VCaP (cell line): ENCODE results near the gene TMEM107.
"Not testable (repeated sequence)": the region's sequence is repeated elsewhere in the genome, so short reads cannot be mapped to it uniquely, and the experiment has no call there.

Source experiments
- H3K27ac ChIP-seq: fragments of 450-650 bp; 2 replicates; pipeline ENCODE4 v1.5.1; 2017
- TF ChIP-seq, protein P1 (sequence below): fragments of 450-650 bp; conservative IDR thresholded peaks from 2 replicates; pipeline ENCODE4 v1.5.1; 2017; ENCODE audit warnings: mild to moderate bottlenecking, moderate library complexity

TMEM107 gene

DNA sequence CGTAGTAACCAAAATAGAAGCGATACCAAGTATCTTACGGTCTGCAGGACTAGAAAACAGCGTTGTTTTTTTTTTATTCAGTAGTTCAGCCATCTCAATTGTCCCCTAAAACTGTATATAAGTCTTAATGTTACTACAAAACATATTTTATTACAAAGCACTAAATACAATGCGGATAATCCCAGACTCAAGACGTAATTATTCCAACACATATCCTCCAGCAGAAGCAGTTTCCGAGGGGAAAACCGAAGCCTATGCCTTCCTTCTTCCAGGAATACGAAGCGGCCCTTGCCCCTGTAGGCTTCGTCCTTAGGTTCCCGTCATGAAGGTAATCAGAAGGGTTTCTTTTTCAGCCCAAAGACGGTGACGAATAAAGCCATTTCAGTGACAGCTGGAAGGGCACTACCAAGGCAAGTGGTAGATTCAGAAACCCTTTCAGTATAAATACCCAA, 2.3 kb downstream of the TMEM107 start:
- peak overlapping the region; percentile 90 for H3K27ac ChIP-seq
- TF ChIP-seq, protein P1, sequence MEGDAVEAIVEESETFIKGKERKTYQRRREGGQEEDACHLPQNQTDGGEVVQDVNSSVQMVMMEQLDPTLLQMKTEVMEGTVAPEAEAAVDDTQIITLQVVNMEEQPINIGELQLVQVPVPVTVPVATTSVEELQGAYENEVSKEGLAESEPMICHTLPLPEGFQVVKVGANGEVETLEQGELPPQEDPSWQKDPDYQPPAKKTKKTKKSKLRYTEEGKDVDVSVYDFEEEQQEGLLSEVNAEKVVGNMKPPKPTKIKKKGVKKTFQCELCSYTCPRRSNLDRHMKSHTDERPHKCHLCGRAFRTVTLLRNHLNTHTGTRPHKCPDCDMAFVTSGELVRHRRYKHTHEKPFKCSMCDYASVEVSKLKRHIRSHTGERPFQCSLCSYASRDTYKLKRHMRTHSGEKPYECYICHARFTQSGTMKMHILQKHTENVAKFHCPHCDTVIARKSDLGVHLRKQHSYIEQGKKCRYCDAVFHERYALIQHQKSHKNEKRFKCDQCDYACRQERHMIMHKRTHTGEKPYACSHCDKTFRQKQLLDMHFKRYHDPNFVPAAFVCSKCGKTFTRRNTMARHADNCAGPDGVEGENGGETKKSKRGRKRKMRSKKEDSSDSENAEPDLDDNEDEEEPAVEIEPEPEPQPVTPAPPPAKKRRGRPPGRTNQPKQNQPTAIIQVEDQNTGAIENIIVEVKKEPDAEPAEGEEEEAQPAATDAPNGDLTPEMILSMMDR: no peak

DNA sequence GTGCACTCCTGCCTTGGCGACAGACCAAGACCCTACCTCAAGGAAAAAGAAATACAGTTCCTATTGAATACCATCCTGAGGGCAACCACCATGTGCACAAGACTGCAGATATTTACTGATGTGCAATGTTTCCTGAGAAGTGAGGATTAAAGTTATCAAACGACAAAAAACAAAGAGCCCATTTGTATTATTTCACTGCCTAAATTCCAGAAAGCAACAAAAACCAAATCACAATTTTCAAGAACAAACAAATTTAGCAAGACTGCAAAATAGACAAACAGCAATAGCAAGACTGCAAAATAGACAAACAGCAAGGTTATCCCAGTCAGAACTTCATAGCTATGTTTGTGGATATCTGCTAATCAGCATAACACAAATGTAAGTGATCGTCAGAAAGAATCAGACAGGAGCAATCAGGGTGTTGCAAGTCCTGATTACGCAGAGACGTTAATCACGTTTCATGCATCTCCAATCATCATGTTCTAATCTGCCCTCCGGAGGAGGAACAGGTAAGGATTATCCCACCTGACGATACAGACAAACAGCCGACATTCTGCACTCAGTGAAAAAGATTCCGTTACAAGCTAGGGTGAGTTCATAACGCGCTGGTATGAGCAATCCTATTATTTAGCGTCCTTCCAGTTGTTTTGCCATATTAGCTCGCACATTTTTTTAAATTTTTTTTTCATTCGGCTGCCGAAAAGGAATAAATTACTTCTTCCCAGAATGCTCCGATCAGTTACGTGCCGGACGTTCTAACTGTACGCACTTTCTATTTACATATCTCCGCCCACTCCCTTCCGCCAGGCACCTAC, 2.9 kb downstream of the TMEM107 start:
- peak overlapping the region; percentile 90 for H3K27ac ChIP-seq
- TF ChIP-seq, protein P1: no peak

DNA sequence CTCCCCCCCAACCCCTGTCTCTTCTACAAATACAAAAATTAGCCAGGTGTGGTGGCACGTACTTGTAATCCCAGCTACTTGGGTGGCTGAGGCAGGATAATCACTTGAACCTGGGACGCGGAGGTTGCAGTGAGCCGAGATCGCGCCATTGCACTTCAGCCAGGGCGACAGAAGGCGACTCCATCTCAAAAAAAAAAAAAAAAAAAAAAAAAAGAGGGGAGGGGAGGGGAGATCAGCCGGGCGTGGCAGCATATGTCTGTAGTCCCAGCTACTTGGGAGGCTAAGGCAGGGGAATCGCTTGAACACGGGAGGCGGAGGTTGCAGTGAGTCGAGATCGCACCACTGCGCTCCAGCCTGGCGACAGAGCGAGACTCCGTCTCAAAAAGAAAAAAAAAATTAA, 6.0 kb downstream of the TMEM107 start:
- H3K27ac ChIP-seq: not testable (repeated sequence)

DNA sequence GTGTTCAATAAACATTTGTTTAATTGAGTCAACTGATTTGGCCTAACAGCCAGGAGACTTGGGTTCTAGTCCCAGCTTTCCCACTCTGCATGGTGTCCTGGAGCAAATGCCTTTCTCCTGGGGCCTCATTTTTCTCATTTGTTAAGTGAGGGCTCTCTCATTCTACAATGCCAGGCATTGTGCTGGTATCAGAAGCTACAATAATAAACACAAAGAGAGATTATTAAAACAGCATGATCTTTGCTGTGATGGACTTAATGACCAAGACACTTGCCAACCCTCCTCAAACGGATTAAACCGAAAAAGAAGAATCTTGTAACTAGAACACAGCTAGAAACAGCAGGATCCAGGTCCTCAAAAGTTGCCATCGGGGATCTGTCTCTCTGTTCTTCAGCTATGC, 8.7 kb downstream of the TMEM107 start:
- no peak overlapping the region for H3K27ac ChIP-seq
- TF ChIP-seq, protein P1: no peak

DNA sequence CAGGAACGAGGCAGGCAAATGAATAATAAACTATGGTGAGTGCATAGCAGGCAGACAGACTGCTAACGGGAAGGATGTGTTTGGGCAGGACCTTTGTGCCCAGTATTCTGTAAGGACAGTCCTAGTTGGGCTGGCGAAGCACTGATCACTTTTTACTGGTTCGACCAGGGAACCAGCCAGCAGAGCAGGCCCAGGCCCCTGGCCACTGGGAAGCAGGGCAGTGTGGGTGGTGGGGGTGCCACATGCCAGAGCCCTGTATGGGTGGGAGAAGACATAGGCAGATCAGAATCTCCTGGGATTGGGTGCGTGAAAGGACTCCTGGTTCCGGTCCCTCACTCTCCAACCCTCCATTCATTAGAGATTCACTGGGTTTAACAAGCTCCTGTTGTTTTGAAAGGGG, 9.4 kb downstream of the TMEM107 start:
- TF ChIP-seq, protein P1: no peak
- no peak overlapping the region for H3K27ac ChIP-seq

DNA sequence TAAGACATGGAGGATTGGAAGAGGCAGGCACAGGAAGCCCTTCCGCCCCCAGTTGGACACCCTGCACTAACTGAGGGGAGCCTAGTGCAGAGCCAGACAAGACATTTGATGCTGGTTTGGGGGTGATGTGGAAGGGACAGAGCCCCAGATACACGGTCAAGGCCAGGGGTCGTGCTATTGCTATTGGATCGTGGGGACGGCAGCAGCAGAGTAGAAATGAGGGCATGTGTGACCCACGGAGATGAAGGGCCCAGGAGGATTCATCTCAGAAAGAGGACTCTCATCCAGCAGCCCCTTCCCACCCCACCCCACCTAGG, 11.4 kb downstream of the TMEM107 start:
- no peak overlapping the region for H3K27ac ChIP-seq

DNA sequence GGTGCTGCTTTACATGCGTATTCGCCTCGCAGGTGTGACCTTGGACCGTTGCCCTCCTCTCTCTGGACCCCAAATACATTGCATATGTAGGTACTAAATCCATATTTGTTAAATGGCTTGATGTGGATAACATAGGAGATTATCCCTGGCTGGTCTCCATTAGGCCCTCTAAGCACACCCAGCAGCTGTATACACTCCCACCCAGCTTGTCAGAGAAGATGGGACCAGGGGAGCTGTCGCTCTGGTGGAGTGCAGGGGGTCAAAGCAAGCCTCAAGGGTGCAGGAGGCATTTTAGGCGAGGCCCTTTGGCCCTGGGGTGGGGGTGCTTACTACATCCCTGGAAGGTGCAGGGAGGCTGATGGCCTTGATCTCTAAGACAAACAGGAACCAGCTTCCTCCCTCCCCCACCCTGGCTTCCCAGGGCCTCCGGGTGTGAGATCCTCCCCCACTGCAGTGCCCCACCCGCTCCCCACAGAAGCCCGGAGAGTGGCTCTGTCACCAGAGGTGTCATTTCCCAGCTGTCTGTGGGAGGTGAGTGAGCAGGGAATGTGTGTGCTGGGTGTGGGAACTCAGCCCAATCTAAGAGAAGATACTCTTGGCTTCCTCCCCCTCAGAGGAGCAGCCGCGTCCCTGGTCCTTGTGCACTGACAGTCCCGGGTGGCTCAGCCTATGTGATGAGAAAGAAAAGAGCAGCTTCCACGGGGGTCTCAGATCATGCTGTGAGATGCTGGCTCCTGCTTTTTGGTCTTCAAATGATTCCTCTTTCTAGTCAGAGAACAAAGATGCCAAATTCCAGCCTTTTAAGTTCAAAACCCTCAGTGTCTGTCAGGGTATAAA, 12.0 kb downstream of the TMEM107 start:
- H3K27ac ChIP-seq: no peak overlapping the region
- TF ChIP-seq, protein P1: no peak

More for the DNA sequence above, 11.4 kb downstream of the TMEM107 start:
- TF ChIP-seq, protein P1: no peak
